D721Med (cell line): ENCODE data around the gene FOXS1.
"Not testable (repeated sequence)": the region's sequence is repeated elsewhere in the genome, so short reads cannot be mapped to it uniquely, and the experiment has no call there.

Source experiments
- DNase-seq: peaks from one replicate; pipeline ENCODE4 v3.0.0; 2011; ENCODE audit warnings: low spot score; ENCODE audit not compliant: insufficient read length
- FAIRE-seq: peaks from 2 replicates; lab custom pipeline; 2011; peaks lifted over from hg19 to GRCh38; lab: Jason Lieb, UNC
- CTCF ChIP-seq: IDR thresholded peaks from 2 replicates; pipeline ENCODE4 v1.5.1; 2012; ENCODE audit warnings: mild to moderate bottlenecking, control low read depth; ENCODE audit not compliant: insufficient read depth; ENCODE audit errors: missing control alignments

FOXS1 gene

GRCh38 chr20:31821427-31821826 is 24.0 kb downstream of the FOXS1 start:
- DNase-seq (no peak), FAIRE-seq (no peak)
- TF ChIP-seq CTCF = no peak

GRCh38 chr20:31820228-31820627 is 25.2 kb downstream of the FOXS1 start:
- FAIRE-seq (no peak), DNase-seq (no peak)

GRCh38 chr20:31819083-31819784 is 26.2 kb downstream of the FOXS1 start, which contains the start of gene MYLK2:
TSS of gene MYLK2 (plus strand) at chr20:31819356. CDS start at chr20:31819581, 225 bp downstream.
- TF ChIP-seq CTCF = no peak
- DNase-seq (no peak), FAIRE-seq (no peak)

More at GRCh38 chr20:31820228-31820627, 25.2 kb downstream of the FOXS1 start:
- TF ChIP-seq CTCF = no peak

- FAIRE-seq = no peak
- TF ChIP-seq CTCF = no peak
- no peak for DNase-seq
Observed at GRCh38 chr20:31818376-31818908, 27.0 kb downstream of the FOXS1 start.

- no peak for FAIRE-seq
- TF ChIP-seq CTCF = no peak
Observed at GRCh38 chr20:31817461-31817860, 27.9 kb downstream of the FOXS1 start.

GRCh38 chr20:31816221-31816620 is 29.2 kb downstream of the FOXS1 start:
- TF ChIP-seq CTCF = no peak
- DNase-seq = no peak

More at GRCh38 chr20:31817461-31817860, 27.9 kb downstream of the FOXS1 start:
- DNase-seq = no peak

GRCh38 chr20:31815408-31816188 is 29.8 kb downstream of the FOXS1 start:
- no peak for TF ChIP-seq CTCF
- no peak for DNase-seq
- FAIRE-seq = no peak

More at GRCh38 chr20:31816221-31816620, 29.2 kb downstream of the FOXS1 start:
- FAIRE-seq = no peak

- FAIRE-seq, DNase-seq: not testable (repeated sequence)
Observed at GRCh38 chr20:31814142-31814541, 31.3 kb downstream of the FOXS1 start.
